Neural cell (in vitro differentiated cells): ENCODE results near the gene RASAL2.

Experiments used
- EP300 ChIP-seq: fragments of 450-650 bp; conservative IDR thresholded peaks from 2 replicates; pipeline ENCODE4 v1.6.1; 2014; ENCODE audit warnings: antibody characterized with exemption, mild to moderate bottlenecking, moderate library complexity; ENCODE audit not compliant: poor library complexity, severe bottlenecking
- EZH2 ChIP-seq: fragments of 200-600, 300-800 bp; shearing (Covaris generic), sonication (generic); IDR thresholded peaks from 2 replicates; pipeline ENCODE4 v1.6.1; 2014; ENCODE audit warnings: antibody characterized with exemption, low read length, borderline replicate concordance, mild to moderate bottlenecking; ENCODE audit not compliant: insufficient read depth, poor library complexity, severe bottlenecking
- POLR2AphosphoS5 ChIP-seq: IDR thresholded peaks from 2 replicates; pipeline ENCODE4 v1.6.1; 2012
- RAD21 ChIP-seq: fragments of 450-650 bp; conservative IDR thresholded peaks from 2 replicates; pipeline ENCODE4 v1.6.1; 2014; ENCODE audit warnings: antibody characterized with exemption, mild to moderate bottlenecking, moderate library complexity
- SMC3 ChIP-seq: fragments of 450-650 bp; conservative IDR thresholded peaks from 2 replicates; pipeline ENCODE4 v1.6.1; 2014; ENCODE audit warnings: antibody characterized with exemption, mild to moderate bottlenecking, moderate library complexity; ENCODE audit not compliant: poor library complexity
- TAF1 ChIP-seq: IDR thresholded peaks from 2 replicates; pipeline ENCODE4 v1.6.1; 2012; ENCODE audit warnings: low read depth
- TF ChIP-seq, protein P1 (sequence below): fragments of 450-650 bp; IDR thresholded peaks from 2 replicates; pipeline ENCODE4 v1.5.1; 2014; ENCODE audit warnings: antibody characterized with exemption, mild to moderate bottlenecking, moderate library complexity; ENCODE audit not compliant: poor library complexity, severe bottlenecking
- TF ChIP-seq, protein P2 (sequence below): IDR thresholded peaks from 2 replicates; pipeline ENCODE4 v1.6.1; 2012; ENCODE audit warnings: borderline replicate concordance

DNA sequence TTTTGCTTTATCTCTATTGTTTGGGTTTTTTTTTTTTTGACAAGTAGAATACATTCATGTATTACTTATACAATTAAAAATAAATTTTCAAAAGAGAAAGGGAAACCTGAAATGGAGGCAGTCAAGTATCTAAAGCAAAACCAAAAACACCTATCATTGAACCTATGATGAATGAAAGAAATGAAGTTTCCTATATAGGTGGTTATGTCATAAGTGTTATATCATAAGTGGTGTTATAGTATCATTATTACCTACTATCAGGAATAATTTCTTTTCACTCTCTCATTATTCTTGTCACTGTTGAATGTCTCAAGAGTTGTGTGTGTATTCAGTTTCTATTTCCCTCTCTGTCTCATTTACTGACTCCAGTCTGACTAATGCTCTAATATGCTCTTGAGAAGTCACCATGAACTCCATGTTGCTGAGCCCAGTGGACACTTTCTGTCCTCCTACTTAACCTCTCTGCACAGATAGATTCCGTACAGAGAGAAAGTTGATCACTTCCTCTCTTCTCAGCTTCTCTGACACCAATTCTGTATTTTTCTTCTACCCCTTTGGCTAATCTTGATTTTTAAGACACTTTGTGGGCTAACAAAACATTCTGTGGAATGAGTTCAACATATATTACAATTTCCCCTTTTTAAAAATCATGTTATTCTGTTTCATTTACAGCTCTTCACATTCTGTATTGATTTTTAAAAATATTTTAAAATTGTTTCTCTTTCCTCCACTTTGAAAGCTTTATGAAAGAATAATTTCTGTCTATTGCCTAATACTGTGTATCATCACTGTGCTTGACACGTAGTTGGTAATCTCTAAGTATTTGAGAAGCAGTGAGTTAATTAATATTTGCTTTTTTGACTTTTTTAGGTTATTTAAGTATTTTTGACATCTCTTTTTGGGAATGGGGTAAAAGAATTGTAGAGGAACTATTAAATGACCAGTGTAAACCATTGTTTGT is 50.1 kb downstream of the RASAL2 start:
- TF ChIP-seq, protein P1, sequence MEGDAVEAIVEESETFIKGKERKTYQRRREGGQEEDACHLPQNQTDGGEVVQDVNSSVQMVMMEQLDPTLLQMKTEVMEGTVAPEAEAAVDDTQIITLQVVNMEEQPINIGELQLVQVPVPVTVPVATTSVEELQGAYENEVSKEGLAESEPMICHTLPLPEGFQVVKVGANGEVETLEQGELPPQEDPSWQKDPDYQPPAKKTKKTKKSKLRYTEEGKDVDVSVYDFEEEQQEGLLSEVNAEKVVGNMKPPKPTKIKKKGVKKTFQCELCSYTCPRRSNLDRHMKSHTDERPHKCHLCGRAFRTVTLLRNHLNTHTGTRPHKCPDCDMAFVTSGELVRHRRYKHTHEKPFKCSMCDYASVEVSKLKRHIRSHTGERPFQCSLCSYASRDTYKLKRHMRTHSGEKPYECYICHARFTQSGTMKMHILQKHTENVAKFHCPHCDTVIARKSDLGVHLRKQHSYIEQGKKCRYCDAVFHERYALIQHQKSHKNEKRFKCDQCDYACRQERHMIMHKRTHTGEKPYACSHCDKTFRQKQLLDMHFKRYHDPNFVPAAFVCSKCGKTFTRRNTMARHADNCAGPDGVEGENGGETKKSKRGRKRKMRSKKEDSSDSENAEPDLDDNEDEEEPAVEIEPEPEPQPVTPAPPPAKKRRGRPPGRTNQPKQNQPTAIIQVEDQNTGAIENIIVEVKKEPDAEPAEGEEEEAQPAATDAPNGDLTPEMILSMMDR, result no peak
- TF ChIP-seq POLR2AphosphoS5 (no peak), TAF1 (no peak), SMC3 (no peak), EZH2 (no peak), EP300 (no peak), RAD21 (no peak)
- TF ChIP-seq, protein P2, sequence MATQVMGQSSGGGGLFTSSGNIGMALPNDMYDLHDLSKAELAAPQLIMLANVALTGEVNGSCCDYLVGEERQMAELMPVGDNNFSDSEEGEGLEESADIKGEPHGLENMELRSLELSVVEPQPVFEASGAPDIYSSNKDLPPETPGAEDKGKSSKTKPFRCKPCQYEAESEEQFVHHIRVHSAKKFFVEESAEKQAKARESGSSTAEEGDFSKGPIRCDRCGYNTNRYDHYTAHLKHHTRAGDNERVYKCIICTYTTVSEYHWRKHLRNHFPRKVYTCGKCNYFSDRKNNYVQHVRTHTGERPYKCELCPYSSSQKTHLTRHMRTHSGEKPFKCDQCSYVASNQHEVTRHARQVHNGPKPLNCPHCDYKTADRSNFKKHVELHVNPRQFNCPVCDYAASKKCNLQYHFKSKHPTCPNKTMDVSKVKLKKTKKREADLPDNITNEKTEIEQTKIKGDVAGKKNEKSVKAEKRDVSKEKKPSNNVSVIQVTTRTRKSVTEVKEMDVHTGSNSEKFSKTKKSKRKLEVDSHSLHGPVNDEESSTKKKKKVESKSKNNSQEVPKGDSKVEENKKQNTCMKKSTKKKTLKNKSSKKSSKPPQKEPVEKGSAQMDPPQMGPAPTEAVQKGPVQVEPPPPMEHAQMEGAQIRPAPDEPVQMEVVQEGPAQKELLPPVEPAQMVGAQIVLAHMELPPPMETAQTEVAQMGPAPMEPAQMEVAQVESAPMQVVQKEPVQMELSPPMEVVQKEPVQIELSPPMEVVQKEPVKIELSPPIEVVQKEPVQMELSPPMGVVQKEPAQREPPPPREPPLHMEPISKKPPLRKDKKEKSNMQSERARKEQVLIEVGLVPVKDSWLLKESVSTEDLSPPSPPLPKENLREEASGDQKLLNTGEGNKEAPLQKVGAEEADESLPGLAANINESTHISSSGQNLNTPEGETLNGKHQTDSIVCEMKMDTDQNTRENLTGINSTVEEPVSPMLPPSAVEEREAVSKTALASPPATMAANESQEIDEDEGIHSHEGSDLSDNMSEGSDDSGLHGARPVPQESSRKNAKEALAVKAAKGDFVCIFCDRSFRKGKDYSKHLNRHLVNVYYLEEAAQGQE, result no peak
